ENCODE results near the gene CUBN.

DNA sequence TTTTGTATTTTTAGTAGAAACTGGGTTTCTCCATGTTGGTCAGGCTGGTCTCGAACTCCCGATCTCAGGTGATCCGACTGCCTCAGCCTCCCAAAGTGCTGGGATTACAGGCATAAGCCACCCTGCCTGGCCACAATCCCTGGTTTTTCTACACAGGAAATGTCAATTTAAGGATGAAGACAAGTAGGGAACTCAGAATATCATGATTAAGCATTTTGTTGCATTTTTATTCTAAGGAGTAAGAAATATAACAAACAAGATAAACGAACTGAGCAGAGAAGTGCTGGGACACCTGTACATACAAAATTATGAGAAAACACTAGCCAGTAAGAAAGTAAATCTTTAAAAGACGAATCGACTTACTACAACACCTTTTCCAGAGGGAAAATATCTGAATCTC lies 69.3 kb downstream of the CUBN start:
- TF ChIP-seq, protein P1, sequence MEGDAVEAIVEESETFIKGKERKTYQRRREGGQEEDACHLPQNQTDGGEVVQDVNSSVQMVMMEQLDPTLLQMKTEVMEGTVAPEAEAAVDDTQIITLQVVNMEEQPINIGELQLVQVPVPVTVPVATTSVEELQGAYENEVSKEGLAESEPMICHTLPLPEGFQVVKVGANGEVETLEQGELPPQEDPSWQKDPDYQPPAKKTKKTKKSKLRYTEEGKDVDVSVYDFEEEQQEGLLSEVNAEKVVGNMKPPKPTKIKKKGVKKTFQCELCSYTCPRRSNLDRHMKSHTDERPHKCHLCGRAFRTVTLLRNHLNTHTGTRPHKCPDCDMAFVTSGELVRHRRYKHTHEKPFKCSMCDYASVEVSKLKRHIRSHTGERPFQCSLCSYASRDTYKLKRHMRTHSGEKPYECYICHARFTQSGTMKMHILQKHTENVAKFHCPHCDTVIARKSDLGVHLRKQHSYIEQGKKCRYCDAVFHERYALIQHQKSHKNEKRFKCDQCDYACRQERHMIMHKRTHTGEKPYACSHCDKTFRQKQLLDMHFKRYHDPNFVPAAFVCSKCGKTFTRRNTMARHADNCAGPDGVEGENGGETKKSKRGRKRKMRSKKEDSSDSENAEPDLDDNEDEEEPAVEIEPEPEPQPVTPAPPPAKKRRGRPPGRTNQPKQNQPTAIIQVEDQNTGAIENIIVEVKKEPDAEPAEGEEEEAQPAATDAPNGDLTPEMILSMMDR (conservative IDR thresholded peaks at IDR 0.05): no peak
- TF ChIP-seq ZFX (IDR thresholded peaks at IDR 0.05): no peak
